Fibroblast of lung (primary cell): ENCODE data around the gene C6orf136.

Experiments used
- CTCF ChIP-seq, 2 donors: IDR thresholded peaks in 1 of 2; conservative IDR thresholded peaks in 1 of 2; 1 replicate in 1 of 2; 2 replicates in 1 of 2; pipeline ENCODE4 v1.5.1; 2011 to 2012; ENCODE audit warnings: low read length in 2 of 2, control low read depth in 1 of 2, inconsistent platforms in 1 of 2, low read depth in 1 of 2, mild to moderate bottlenecking in 1 of 2
- EZH2 ChIP-seq: IDR thresholded peaks from 2 replicates; pipeline ENCODE4 v1.5.1; 2012; ENCODE audit warnings: low read length, control low read depth, mild to moderate bottlenecking; ENCODE audit errors: missing control alignments

DNA sequence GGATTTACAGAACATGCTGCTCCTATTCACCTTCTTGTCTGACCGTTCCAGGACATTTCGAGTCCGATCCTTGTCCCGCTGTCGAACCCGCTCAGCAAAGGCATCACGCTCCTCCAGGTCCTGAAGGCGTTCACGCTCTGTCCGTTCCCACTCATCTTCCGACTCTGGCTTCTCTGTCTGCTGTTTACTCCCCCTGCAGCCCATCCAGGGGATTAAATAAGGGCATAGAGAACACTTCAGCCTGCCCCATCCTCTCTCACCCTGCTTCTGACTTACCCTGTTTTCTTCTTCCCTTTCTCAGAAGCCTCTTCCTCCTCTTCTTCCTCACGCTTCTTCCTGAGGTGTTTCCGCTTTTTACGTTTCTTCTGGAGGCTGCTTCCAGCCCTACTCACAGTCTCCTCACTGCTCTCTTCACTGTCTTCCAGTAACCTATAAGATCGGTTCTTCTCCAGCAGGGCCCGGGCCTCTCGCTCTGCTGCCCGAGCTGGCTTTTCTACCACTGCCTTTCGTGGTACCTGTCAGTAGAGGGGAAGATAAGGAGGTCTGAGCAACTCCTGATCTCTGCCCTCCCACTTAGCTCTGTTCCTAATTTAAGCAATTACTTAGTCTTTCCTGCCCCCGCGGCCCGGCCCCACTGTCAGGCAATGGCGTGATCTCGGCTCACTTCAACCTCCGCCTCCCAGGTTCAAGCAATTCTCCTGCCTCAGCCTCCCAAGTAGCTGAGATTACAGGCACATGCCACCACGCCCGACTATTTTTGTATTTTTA is 24.0 kb downstream of the C6orf136 start:
- no peak for TF ChIP-seq CTCF (conservative IDR thresholded peaks at IDR 0.05 in 1 of 2, IDR thresholded peaks at IDR 0.05 in 1 of 2; ENCODE audit: low read depth in 1 of 2, low read length in 2 of 2)
- TF ChIP-seq EZH2: no peak
